ENCODE results near the gene MAL.

DNA sequence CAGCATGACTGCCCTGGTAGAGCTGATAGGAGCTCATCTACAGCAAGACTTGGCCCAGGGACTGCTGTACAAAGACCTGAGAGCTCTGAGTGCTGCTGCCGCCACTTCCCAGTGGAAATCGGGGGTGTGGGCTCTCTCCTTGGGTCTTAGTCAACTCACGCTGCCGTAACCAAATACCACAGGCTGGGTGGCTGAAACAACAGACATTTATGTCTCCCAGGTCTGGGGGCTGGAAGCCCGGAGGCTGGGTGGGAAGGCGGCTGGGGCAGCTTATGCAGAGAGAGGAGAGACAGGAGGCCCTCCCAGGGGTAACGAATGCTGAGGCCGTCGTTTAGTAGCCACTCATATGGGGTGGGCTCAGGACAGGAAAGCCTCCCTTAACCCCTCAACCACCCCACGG, 15.4 kb upstream of the MAL start:
- TF ChIP-seq, protein P1, sequence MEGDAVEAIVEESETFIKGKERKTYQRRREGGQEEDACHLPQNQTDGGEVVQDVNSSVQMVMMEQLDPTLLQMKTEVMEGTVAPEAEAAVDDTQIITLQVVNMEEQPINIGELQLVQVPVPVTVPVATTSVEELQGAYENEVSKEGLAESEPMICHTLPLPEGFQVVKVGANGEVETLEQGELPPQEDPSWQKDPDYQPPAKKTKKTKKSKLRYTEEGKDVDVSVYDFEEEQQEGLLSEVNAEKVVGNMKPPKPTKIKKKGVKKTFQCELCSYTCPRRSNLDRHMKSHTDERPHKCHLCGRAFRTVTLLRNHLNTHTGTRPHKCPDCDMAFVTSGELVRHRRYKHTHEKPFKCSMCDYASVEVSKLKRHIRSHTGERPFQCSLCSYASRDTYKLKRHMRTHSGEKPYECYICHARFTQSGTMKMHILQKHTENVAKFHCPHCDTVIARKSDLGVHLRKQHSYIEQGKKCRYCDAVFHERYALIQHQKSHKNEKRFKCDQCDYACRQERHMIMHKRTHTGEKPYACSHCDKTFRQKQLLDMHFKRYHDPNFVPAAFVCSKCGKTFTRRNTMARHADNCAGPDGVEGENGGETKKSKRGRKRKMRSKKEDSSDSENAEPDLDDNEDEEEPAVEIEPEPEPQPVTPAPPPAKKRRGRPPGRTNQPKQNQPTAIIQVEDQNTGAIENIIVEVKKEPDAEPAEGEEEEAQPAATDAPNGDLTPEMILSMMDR (IDR thresholded peaks at IDR 0.05; ENCODE audit: poor library complexity, severe bottlenecking) = no peak
- TF ChIP-seq EP300 (conservative IDR thresholded peaks at IDR 0.05; ENCODE audit: poor library complexity, severe bottlenecking) (no peak), EZH2 (IDR thresholded peaks at IDR 0.05; ENCODE audit: borderline replicate concordance, insufficient read depth, low read length, poor library complexity, severe bottlenecking) (no peak), MXI1 (conservative IDR thresholded peaks at IDR 0.05; ENCODE audit: poor library complexity, severe bottlenecking) (no peak), POLR2AphosphoS5 (IDR thresholded peaks at IDR 0.05) (no peak), RAD21 (conservative IDR thresholded peaks at IDR 0.05) (no peak), TAF1 (IDR thresholded peaks at IDR 0.05; ENCODE audit: low read depth) (no peak), SMC3 (conservative IDR thresholded peaks at IDR 0.05; ENCODE audit: poor library complexity) (no peak)
- TF ChIP-seq, protein P2, sequence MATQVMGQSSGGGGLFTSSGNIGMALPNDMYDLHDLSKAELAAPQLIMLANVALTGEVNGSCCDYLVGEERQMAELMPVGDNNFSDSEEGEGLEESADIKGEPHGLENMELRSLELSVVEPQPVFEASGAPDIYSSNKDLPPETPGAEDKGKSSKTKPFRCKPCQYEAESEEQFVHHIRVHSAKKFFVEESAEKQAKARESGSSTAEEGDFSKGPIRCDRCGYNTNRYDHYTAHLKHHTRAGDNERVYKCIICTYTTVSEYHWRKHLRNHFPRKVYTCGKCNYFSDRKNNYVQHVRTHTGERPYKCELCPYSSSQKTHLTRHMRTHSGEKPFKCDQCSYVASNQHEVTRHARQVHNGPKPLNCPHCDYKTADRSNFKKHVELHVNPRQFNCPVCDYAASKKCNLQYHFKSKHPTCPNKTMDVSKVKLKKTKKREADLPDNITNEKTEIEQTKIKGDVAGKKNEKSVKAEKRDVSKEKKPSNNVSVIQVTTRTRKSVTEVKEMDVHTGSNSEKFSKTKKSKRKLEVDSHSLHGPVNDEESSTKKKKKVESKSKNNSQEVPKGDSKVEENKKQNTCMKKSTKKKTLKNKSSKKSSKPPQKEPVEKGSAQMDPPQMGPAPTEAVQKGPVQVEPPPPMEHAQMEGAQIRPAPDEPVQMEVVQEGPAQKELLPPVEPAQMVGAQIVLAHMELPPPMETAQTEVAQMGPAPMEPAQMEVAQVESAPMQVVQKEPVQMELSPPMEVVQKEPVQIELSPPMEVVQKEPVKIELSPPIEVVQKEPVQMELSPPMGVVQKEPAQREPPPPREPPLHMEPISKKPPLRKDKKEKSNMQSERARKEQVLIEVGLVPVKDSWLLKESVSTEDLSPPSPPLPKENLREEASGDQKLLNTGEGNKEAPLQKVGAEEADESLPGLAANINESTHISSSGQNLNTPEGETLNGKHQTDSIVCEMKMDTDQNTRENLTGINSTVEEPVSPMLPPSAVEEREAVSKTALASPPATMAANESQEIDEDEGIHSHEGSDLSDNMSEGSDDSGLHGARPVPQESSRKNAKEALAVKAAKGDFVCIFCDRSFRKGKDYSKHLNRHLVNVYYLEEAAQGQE (IDR thresholded peaks at IDR 0.05; ENCODE audit: borderline replicate concordance) = no peak

Data from neural cell (in vitro differentiated cells).